ENCODE data around the gene NR1D2. TPM values are rescaled to one million over a fixed set of nuclear protein-coding genes. Genes with fewer than 3 reads are reported as not detected.

Gene NR1D2
- total RNA-seq, 4 donors from 2014 or later, result 19.6 to 36.9 (median 22.7) TPM

DNA sequence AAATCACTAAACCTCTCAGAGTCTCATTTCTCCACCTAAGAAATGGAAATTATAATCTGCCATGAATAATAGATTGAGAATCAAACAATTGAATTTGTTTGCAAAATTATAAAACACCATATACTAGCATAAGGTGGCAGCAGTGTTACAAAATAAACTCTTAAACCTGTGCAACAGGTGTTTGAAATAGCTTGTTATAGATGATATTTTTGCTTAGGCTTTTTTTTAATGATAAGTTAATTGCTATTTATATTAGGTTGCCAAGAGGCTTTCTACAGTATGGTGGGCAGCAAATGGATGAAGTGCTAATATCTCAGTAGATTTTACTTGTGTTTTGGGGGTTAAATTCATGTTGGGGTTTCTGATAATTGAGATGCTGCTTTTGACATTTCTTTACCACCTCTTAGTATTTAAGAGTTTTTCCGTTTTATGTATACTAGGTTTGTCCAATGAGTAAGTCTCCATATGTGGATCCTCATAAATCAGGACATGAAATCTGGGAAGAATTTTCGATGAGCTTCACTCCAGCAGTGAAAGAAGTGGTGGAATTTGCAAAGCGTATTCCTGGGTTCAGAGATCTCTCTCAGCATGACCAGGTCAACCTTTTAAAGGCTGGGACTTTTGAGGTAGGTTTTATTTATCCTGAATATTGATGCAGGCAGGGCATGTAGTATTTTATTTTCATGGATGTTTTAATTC, 19.6 kb downstream of the NR1D2 start:
- TF ChIP-seq, protein P1, sequence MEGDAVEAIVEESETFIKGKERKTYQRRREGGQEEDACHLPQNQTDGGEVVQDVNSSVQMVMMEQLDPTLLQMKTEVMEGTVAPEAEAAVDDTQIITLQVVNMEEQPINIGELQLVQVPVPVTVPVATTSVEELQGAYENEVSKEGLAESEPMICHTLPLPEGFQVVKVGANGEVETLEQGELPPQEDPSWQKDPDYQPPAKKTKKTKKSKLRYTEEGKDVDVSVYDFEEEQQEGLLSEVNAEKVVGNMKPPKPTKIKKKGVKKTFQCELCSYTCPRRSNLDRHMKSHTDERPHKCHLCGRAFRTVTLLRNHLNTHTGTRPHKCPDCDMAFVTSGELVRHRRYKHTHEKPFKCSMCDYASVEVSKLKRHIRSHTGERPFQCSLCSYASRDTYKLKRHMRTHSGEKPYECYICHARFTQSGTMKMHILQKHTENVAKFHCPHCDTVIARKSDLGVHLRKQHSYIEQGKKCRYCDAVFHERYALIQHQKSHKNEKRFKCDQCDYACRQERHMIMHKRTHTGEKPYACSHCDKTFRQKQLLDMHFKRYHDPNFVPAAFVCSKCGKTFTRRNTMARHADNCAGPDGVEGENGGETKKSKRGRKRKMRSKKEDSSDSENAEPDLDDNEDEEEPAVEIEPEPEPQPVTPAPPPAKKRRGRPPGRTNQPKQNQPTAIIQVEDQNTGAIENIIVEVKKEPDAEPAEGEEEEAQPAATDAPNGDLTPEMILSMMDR (IDR thresholded peaks at IDR 0.05), result no peak
- no peak for DNase-seq (ENCODE audit: low spot score)
- ATAC-seq (ENCODE audit: low FRiP score), result no peak

DNA sequence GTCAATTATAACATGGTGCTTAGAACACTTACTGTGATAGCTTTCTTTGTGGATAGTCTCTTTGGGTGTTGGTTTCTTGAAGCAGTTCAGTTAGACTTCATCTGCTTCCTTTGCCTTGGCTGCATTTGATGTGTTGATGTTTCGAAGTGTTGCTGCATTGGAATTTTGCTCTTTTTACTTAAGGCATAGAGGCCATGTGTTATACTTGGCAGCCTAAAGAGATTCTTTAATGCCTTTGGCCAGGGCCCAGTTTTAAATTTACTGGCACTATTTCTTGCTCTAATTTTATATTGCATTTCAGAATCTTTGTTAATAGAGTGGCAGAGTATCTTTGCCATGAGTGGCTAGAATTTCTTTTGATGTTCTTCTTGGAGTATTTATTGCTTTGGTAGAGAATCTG, 21.2 kb downstream of the NR1D2 start:
- TF ChIP-seq, protein P1 (IDR thresholded peaks at IDR 0.05), result no peak
- ATAC-seq (ENCODE audit: low FRiP score), result no peak
- DNase-seq (ENCODE audit: low spot score), result no peak

DNA sequence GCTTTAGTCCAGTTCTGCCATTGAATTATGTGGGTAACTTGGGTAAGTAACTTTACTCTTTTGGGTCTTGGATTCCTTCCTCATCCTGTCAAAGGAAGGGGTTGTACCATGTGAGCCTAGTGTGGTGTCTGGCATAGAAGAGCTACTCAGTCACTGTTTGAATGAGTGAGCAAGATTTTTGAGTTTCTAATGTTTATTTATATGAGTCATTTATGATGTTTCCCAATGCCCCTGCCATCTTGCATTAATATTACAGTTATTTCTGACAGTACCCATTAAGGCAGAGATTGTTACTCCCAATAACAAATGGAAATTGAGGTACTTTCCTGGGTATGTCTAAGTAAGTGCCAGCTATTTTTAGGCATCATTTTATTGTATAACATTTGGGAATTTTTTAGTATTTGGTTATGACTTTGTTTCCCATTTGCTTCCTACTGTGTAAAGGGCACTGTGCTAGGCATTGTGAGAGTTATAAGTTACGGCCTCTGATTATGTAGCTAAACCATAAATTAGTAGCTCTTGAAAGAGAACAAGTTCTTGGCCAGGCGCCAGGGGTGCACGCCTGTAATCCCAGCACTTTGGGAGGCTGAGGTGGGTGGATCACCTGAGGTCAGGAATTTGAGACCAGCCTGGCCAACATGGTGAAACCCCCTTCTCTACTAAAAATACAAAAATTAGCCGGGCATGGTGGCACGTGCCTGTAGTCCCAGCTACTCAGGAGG, 23.5 kb downstream of the NR1D2 start:
- ATAC-seq (ENCODE audit: low FRiP score) (peak; percentile 51), DNase-seq (ENCODE audit: low spot score) (no peak)
- TF ChIP-seq, protein P1 (IDR thresholded peaks at IDR 0.05), result no peak

DNA sequence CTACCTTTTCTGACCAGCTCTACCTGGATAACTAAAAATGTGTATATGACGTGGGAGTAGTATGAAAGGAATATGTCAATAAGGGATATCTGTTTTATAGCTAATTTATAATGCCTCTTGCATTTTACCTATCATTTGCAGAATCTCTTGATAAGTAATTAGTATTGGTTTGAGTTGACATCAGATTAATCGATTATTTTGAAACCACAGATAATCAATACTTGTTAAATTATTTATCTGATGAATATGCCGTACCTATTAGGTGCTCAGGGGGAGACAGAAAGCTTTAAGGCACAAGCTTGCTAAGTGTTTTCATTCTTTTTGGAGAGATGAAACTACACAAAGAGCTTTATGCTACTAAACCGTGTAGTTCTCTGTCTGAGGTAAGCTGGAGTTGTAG, 24.3 kb downstream of the NR1D2 start:
- DNase-seq (ENCODE audit: low spot score), result no peak
- no peak for ATAC-seq (ENCODE audit: low FRiP score)
- TF ChIP-seq, protein P1 (IDR thresholded peaks at IDR 0.05), result no peak

DNA sequence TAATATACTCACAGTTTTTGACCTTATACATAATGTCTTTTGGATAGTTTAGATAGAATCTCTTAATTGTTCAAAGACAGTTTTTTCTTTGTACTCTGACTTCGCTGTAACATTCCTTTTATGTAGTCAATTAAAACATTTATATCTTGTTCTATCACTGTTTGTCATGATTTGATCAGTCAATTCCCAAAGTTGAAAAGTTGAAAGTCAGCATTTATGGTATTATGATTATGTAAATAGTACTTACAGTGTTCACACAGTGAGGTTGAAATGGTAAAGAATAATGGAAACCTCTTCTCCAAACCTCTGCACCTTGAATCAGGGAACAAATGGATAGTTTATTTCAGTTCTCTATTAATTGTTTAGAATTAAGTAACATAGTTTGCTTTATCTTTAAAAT, 26.6 kb downstream of the NR1D2 start:
- TF ChIP-seq, protein P1 (IDR thresholded peaks at IDR 0.05), result no peak
- no peak for ATAC-seq (ENCODE audit: low FRiP score)
- DNase-seq (ENCODE audit: low spot score), result no peak

DNA sequence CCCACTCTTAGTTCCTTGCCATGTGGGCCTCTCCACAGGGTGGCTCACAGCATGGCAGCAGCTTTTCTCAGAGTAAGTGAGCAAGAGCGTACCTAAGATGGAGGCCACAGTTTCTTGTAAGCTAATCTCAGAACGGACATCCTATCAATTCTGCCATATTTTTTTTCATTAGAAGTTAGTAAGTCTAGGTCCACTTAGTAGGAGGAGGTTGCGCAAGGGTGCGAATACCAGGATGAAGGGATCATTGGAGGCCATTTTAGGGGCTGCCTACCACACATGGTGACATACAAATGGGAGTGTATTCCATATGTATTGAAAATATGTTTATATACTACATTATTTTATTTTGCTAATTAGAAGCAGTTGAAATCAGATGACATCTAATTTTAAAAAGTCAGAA, 31.5 kb downstream of the NR1D2 start:
- ATAC-seq (ENCODE audit: low FRiP score) (no peak), DNase-seq (ENCODE audit: low spot score) (no peak)
- TF ChIP-seq, protein P1 (IDR thresholded peaks at IDR 0.05), result no peak

DNA sequence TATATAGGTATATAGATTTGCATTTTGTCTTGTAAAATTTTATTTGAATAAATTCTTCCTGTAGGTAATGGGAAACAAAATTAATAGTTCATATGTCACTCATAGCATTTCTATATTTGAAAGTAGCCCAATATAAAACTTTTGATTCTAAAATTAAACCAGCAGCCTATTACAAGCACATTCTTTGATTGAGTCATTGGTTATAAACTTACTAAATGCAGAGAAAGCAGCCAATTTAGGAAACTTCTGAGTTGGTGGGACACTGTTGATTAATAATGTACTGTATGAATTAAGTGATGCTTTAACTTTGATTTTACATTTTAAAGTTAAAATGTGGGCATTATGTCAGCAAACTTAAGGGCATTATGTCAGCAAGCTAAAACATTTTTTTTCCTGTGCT, 34.5 kb downstream of the NR1D2 start:
- no peak for DNase-seq (ENCODE audit: low spot score)
- no peak for ATAC-seq (ENCODE audit: low FRiP score)
- TF ChIP-seq, protein P1 (IDR thresholded peaks at IDR 0.05), result no peak
